Measurements from ENCODE around the gene OR2V2.
"Not testable (repeated sequence)": the region's sequence is repeated elsewhere in the genome, so short reads cannot be mapped to it uniquely, and the experiment has no call there.

OR2V2 gene, protein sequence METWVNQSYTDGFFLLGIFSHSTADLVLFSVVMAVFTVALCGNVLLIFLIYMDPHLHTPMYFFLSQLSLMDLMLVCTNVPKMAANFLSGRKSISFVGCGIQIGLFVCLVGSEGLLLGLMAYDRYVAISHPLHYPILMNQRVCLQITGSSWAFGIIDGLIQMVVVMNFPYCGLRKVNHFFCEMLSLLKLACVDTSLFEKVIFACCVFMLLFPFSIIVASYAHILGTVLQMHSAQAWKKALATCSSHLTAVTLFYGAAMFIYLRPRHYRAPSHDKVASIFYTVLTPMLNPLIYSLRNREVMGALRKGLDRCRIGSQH

DNA sequence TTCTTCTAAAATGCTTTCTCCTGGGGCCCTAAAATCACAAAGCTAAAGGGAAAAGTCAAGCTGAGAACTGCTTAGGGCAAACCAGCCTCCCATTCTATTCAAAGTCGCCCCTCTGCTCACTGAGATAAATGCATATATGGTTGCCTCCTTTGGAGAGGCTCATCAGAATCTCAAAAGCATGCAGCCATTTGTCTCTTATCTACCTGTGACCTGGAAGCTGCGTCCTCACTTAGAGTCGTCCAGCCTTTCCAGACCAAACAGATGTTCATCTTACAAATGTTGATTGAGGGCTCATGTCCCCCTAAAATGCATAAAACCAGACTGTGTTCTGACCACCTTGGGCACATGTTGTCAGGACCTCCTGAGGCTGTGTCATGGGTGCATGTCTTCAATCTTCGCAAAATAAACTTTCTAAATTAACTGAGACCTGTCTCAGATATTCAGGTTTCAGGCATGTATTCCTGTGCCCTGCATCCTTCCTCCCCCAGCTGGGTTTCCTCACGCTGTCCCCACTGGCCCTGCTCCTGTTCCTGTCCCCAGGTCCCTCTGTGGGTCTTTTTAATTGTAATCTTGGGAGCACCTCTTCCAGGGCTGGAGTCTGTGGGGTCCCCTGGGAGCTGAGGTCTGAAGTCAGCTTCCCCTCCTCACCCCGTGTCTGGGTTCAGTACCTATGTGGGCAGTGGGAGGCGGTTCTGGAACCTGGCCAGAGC is at the start of gene OR2V2:
OR2V2 (plus strand) TSS at position 660 of the 710 bp plus-strand sequence. CDS start 7,357 bp downstream, outside the sequence.
- not testable (repeated sequence) for DNase-seq (ENCODE audit: low read depth)

DNA sequence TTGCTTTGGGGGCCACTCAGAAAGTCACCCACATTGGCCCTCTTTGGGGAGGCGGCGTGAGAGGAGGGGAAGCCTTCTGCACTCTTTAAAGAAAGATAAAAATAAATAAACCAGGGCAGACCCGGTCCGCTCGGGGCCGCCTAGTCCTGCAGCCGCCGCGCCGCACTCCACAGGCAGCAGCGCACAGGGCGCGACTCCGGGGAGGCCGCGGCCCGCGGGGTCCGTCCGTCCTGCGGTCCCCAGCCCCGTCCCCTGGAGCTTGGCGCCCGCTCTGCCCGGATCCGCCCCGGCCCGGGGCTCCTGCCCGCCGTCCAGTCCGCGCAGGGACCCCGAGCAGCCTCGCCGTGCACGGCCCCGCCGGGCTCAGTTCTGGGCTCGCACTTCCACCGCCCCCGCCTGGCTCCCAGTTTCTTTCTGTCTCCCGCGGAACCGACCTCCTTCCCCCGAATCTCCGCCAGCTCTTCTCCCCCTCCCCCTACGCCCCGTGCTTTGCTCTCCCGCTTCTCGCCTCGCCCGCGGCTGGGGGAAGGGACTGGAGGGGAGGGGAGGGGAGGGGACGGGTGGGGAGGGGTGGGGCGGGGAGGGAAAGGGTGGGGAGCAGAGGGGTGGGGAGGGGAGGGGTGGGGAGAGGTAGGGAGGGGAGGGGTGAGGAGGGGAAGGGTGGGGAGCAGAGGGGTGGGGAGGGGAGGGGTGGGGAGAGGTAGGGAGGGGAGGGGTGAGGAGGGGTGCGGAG is 49.5 kb upstream of the OR2V2 start:
- not testable (repeated sequence) for DNase-seq (ENCODE audit: low read depth)

DNA sequence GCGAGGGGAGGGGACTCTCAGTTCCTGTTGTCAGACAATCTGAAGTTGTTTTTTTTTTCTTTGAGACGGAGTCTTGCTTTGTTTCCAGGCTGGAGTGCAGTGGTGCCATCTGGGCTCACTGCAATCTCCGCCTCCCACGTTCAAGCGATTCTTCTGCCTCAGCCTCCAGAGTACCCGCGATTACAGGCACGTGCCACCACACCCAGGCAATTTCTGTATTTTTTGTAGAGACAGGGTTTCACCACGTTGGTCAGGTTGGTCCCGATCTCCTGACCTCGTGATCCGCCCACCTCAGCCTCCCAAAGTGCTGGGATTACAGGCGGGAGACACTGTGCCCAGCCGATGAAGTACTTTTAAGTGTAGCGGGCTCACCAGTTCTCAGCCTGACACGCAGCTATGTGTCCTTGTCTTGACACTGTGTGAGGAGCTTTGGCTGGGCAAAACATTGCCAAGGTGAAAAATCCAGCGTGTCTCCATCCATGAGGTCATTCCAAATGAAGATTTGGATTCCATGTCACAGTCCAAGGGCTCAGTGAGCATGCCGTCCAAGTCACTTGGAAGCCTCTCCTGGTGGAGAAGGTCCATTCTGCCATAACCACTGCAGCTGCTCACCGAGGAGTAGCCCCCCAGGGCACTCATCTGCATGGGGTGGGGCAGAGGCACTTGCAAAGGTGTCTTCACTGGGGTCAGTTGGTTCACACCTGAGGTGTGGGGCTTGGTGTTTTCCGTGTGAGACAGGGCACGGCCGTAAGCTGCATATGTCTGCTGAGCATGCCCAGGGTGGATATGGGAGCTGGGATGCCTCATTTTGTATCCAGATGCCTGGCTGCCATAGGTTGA is 48.4 kb upstream of the OR2V2 start:
- DNase-seq (ENCODE audit: low read depth): no peak

DNA sequence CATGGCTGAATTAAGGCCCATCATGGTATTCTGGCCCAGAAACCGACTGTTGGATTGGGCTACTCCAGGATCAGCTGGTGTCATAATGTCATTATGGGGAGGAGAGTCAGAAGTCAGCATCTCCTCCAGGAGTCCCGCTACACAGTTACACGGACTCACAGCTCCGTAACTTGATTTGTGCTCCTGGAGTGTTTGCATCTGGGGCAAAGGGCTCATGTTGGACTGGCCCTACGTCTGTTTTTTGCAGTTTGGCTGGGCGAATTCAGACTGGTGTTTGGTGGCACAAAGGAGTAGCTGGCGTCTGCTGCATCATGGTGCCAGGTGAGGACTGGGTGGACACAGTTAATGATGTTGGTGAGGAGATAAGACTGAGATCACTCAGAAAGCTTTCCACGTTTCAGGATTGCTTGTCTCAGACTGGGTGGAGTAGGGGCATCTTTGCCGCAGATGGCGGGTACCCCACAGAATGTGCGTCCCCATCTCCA is 47.7 kb upstream of the OR2V2 start:
- no peak for DNase-seq (ENCODE audit: low read depth)

DNA sequence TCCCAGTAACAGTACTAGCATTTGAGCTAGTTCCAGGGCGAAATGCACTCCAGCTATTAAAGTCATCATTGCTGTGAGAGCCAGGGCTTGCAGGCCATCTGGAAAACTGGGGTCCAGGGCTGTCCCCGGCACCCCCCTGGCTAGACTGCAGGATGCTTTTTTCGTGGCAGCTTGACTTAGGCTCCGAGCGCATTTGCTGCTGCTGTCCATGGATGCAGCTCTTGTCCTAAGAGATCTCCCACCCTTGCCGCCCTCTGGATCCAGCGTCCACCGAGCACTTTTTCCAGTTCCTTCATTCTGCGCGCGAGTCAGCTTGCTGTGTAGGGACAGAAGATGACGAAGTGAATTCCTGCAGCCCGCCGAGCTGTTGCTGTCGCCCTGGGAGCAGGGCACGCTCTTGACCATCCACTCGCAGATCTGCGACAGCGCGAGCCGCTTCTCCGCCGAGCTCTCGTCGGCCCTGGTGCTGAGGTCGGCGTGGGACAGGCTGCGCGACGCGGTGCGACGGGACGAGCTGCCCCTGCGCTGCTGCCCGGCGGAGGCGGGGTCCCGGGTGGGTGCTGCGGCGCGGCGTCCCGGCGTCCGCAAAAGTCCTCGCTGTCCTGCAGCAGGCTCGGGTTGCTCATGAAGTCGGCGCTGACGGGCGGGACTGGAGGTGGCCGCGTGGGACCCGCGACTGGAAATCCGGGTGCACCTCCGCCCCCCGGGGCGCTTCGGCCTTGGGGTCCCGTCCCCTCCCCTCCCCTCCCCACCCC is 47.1 kb upstream of the OR2V2 start:
- DNase-seq (ENCODE audit: low read depth): no peak

DNA sequence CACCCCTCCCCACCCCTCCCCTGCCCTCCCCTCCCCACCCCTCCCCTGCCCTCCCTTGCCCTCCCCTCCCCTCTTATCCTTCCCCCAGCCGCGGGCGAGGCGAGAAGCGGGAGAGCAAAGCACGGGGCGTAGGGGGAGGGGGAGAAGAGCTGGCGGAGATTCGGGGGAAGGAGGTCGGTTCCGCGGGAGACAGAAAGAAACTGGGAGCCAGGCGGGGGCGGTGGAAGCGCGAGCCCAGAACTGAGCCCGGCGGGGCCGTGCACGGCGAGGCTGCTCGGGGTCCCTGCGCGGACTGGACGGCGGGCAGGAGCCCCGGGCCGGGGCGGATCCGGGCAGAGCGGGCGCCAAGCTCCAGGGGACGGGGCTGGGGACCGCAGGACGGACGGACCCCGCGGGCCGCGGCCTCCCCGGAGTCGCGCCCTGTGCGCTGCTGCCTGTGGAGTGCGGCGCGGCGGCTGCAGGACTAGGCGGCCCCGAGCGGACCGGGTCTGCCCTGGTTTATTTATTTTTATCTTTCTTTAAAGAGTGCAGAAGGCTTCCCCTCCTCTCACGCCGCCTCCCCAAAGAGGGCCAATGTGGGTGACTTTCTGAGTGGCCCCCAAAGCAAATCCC is 46.2 kb upstream of the OR2V2 start:
- not testable (repeated sequence) for DNase-seq (ENCODE audit: low read depth)

DNA sequence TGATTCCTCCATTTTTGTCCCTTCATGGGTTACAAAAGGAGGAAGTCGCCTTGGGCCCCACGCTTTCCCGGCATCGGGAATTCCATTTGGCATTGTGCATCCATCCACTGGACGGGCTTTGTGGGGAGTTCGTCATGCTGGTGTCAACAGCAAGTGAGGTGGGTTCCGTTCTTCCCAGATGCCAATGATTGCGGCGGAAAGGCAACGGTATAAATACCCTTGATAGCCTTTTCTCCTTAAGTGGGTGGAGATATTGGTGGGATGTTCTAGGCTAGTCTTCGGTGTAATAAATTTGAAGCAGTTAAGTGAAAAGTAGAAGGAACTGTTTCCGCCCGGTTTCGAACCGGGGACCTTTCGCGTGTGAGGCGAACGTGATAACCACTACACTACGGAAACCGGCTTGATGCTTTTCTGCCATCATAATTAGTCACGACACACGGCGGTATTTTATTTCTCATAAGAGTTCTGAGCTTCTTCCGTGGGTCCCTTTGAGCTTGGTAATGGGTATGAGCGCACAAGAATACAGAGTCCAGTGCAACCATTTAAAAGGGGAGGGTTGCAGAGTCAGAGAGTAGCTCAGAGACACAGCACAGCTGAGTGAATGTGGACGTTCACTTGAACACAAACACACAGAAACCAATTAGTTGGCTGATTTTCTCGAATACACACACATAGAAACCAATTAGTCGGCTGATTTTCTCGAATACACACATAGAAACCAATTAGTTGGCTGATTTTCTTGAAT is 45.3 kb upstream of the OR2V2 start:
- DNase-seq (ENCODE audit: low read depth): not testable (repeated sequence)

DNA sequence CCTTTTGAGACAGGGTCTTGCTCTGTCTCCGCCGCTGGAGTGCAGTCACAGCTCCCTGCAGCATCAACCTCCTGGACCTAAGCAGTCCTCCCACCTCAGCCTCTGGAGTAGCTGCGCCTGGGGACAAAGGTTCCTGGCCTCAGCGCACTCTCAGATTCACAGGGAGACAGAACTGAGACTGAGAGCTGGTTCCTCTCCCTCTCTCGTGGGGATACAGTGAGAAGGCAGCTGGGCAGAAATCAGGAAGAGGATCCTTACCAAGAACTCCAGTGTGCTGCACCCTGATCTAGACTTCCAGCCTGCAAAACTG is 43.2 kb upstream of the OR2V2 start:
- not testable (repeated sequence) for DNase-seq (ENCODE audit: low read depth)

DNA sequence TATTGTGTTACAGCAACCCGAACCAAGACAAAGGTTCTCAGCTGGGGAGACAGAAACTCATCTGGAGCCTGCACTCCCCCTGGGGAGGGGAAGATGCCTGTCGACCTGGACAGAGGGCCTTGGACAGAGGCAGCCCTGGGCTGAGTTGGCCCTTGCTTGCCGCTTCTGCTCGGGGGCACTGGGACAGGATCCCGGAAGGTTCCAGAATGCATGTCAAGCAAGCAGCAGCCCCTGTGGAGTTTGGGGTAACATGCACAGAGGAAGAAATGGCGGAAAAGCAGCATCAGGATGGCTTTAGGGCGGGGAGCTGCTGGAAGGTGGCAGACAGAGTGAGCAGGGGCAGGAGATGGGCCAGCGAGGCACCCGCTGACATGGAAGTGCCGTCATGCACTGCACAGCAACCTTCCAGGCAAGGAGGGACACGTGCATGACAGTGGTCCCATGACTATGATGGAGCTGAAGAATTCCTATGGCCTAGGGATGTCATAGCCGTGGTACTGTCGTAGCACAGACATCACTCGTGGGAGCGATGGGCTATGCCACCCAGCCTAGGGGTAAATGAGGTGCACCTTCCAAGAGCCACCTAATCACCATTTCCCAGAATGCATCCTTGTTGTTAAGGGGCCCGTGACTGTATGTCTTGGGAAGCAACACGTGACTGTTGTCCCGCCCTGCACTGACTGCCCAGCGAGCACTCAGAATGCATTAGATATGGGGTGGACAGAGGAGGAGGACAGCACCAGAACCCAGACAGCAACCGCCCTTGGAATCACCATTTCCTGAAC is 42.6 kb upstream of the OR2V2 start:
- not testable (repeated sequence) for DNase-seq (ENCODE audit: low read depth)

DNA sequence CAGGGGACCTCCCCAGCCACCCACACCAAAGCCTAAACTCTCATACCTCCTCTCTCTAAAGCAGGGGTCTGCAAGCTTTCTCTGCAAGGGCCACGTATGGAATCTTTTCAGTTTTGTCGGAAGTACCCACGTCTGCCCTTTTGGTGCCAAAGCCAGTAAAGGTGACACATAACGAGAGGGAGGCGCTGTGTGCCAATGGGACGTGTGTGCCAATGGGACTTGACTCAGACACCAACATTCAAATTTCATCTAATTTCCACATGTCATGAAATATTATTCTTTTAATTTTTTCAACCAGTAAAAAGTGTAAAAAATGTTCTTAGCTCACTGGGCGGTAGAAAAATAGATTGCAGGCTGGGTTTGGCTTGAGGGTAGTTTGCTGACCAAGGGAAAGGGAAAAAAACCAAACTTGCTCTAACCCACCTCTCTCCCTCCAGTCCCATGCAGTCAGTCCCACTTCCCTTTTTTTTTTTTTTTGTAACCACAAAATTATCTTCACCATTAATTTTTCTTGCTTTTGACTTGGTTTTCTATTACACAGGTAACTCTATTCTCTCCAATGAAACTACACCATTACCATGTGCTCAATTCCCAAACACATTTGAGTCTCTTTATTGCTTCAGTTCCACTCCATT is 41.9 kb upstream of the OR2V2 start:
- DNase-seq (ENCODE audit: low read depth): no peak

DNA sequence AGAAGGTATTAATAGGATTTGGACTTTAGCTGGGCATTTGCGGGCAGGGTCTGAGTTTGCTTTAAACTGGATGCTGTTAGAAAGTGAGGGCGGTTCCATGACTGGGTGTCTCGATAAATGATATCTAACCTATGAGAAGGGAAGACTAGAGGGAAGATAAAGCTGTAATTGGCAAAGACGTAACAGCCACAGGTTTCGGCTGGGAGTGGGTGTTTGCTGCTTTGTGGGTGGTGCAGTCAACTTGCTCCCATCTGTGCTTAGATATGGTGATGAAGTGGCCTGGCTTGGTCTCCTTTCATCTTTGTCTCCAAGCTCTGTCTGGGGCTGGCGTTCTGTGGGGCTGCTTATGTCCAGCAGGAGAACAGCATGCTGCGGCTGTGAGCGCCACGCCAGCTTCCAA is 39.7 kb upstream of the OR2V2 start:
- DNase-seq (ENCODE audit: low read depth): no peak

DNA sequence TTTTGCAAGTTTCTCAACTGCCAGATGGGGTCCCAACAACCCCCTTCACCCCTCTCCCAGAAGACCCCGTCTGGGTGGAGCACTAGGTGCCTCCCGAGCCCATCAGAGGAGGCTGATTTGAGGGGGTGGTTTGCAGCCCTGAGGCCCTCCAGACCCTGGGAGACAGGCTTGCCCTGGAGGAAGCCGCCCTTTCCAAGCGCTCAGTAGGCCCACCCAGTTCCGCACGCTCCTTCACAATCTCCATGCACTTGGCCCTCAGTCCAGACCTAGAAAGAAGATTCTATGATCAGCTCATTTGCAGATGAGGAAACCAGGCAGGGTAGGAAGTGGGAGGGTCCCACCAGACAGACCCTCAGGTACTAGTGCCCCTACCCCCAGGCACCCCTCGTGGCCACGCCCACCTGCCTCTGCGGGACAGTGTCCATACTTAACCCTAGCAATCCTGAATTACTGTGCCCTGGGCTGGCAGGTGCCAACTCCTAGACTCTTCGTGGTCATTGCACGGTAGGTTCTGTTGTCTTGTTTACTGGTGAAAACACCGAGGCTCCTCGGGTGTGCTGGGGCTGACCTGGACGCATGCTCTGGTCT is 38.7 kb upstream of the OR2V2 start:
- DNase-seq (ENCODE audit: low read depth): no peak

DNA sequence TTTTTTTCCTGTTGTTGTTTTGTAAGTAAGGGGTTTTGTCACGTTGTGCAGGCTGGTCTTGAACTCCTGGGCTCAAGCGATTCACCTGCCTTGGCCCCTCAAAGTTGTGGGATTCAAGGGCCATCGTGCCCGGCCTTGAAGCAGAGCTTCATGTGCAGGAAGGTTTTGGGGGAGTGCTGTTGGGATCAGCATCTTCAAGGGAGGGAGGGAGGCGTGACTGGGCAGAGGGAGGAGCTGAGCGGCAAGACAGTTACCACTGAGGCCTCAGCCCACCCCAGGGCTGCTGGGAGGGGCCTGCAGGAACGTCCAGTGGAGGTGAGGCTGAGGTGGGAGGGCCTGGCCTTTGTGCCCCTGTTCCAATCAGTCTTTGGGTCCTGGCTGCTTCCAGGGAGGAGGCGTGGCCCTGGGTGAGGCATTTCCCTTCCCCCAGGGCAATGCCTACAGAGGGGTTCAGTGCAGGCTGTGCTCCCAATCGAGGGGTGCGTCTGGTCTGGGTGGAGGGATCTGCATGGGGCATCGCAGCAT is 37.8 kb upstream of the OR2V2 start:
- DNase-seq (ENCODE audit: low read depth): no peak

DNA sequence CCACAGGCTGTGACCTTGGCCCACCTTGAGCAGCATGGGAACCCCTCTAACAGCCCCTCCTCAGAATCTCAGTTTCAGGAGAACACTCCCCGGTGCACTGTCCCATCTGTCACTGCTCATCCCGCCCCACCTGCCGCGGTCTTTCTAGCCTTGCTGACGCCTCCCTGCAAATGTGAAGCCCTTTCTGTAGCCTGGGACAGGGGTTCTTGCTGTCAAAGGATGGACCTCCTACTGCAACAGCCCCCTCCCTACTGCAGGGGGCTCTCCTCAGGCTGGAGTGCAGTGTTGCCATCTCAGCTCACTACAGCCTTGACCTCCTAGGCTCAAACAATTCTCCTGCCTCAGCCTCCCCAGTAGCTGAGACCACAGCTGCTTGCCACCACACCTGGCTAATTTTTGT is 36.4 kb upstream of the OR2V2 start:
- no peak for DNase-seq (ENCODE audit: low read depth)

DNA sequence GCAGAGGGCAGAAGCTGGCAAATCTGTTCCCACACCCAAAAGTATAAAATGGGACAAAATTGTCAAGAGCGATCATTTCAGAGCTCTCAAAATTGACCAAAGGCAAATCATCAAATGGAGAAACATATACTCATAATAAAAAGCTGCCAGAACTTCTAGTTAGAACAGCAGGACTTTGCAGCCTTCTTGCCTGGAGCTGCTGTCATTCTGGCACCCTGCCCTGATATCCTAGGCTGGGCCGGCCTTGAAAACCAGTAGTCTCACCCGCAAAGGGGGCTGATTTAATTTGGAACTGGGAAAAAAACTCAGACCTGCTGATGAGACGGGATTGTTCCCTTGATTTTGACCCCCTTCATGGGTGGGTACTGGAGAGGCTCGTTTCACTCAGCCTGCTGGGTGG is 34.9 kb upstream of the OR2V2 start:
- DNase-seq (ENCODE audit: low read depth): no peak

DNA sequence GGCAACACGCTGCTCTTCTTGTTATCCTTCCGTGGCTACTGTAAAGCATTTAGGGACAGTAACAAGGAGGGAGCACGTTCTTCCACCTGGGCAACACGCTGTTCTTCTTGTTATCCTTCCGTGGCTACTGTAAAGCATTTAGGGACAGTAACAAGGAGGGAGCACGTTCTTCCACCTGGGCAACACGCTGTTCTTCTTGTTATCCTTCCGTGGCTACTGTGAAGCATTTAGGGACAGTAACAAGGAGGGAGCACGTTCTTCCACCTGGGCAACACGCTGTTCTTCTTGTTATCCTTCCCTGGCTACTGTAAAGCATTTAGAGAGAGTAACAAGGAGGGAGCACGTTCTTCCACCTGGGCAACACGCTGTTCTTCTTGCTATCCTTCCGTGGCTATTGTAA is 33.8 kb upstream of the OR2V2 start:
- not testable (repeated sequence) for DNase-seq (ENCODE audit: low read depth)

DNA sequence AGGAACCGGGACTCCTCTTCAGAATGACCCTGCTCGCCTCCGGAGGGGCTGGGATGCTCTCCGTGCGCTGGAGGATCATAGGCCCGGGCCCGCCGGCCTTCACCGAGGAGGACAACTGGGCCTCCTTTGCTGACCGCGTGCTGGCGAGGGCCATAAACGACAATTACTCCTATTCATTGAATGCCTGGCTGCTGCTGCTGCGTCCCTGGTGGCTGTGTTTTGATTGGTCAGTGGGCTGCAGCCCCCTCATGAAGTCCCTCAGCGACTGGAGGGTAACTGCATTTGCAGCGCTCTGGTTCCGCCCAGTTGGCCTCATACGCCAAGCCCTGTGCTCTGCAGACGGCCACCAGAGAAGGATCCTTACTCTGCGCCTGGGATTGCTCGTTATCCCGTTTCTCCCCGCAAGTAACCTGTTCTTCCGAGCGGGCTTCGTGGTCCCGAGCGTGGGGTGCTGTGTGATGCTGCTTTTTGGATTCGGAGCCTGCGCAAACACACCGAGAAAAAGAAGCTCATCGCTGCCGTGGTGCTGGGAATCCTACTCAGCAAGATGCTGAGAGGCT is 33.0 kb upstream of the OR2V2 start:
- no peak for DNase-seq (ENCODE audit: low read depth)

Data from stimulated activated CD8-positive, alpha-beta memory T cell treated with anti-CD3 and anti-CD28 coated beads, Interleukin-15, amount 100 ng/mL, for 1 hour (primary cell).